PC-9 (cell line): ENCODE data around the gene PITX1. TPM values are rescaled to one million over a fixed set of nuclear protein-coding genes. Genes with fewer than 3 reads are reported as not detected.

Experiments used
- BruUV-seq: library from RNA; stranded (reverse); fragments of 400-500 nt; replicated peaks from 2 replicates; lab custom pipeline; 2021; lab: Mats Ljungman, UMichigan
- CTCF ChIA-PET: fragments of 300-600 bp; sonication (Branson Sonifier 250); formaldehyde crosslinking; loops from one replicate; lab custom pipeline; 2022; ENCODE audit warnings: antibody characterized with exemption; lab: Charles Lee
- POLR2A ChIA-PET: fragments of 300-600 bp; sonication (Branson Sonifier 250); formaldehyde crosslinking; loops from one replicate; lab custom pipeline; 2022; ENCODE audit warnings: antibody characterized with exemption; ENCODE audit not compliant: unreplicated experiment; lab: Charles Lee
- DNase-seq, 2 experiments: peaks; one replicate each; pipeline versions ENCODE4 v3.0.0 to v3.0.0-alpha.2; 2015 to 2022; ENCODE audit warnings: mixed read lengths in 1 of 2
- H2AFZ ChIP-seq: fragments of 200-600 bp; sonication (generic); 2 replicates; pipeline ENCODE4 v1.8.1; 2017; ENCODE audit warnings: antibody characterized with exemption
- H3F3A ChIP-seq: fragments of 200-600 bp; sonication (generic); 2 replicates; pipeline ENCODE4 v1.8.1; 2017; ENCODE audit warnings: antibody characterized with exemption, mild to moderate bottlenecking, low read depth; ENCODE audit not compliant: insufficient read depth
- H3K27ac ChIP-seq: fragments of 200-600 bp; sonication (generic); 2 replicates; pipeline ENCODE4 v1.6.1; 2016; ENCODE audit warnings: mixed run types
- H3K27me3 ChIP-seq: fragments of 200-600 bp; sonication (generic); 2 replicates; pipeline ENCODE4 v1.6.1; 2016; ENCODE audit warnings: low read depth, mixed run types; ENCODE audit not compliant: insufficient read depth
- H3K36me3 ChIP-seq: fragments of 200-600 bp; sonication (generic); 2 replicates; pipeline ENCODE4 v1.6.1; 2016; ENCODE audit warnings: low read depth, mixed run types
- H3K4me1 ChIP-seq: fragments of 200-600 bp; sonication (generic); replicated peaks from 2 replicates; pipeline ENCODE4 v1.6.1; 2016; ENCODE audit warnings: mixed run types; ENCODE audit not compliant: insufficient read depth
- H3K4me2 ChIP-seq: fragments of 200-600 bp; sonication (generic); 2 replicates; pipeline ENCODE4 v1.6.1; 2017; ENCODE audit warnings: mixed run types
- H3K4me3 ChIP-seq: fragments of 200-600 bp; sonication (generic); 2 replicates; pipeline ENCODE4 v1.6.1; 2016; ENCODE audit warnings: mixed run types
- H3K79me2 ChIP-seq: fragments of 200-600 bp; sonication (generic); 2 replicates; pipeline ENCODE4 v1.6.1; 2017; ENCODE audit warnings: low read depth, mixed run types
- H3K9me2 ChIP-seq: fragments of 200-600 bp; sonication (generic); 2 replicates; pipeline ENCODE4 v1.8.1; 2017; ENCODE audit warnings: mild to moderate bottlenecking; ENCODE audit not compliant: insufficient read depth
- H3K9me3 ChIP-seq: fragments of 200-600 bp; sonication (generic); 2 replicates; pipeline ENCODE4 v1.8.1; 2016; ENCODE audit warnings: low read depth; ENCODE audit not compliant: insufficient read depth
- H4K20me1 ChIP-seq: fragments of 200-600 bp; sonication (generic); 2 replicates; pipeline ENCODE4 v1.8.1; 2017; ENCODE audit not compliant: insufficient read depth
- CTCF ChIP-seq: fragments of 200-600 bp; sonication (generic); conservative IDR thresholded peaks from 2 replicates; pipeline ENCODE4 v1.6.1; 2017; ENCODE audit warnings: mixed run types, antibody characterized with exemption, mild to moderate bottlenecking, moderate library complexity
- EZH2 ChIP-seq: fragments of 200-600 bp; sonication (generic); IDR thresholded peaks from 2 replicates; pipeline ENCODE4 v1.8.0; 2017; ENCODE audit warnings: antibody characterized with exemption, low read depth
- intact Hi-C: fragments of 100-400 bp; cut with micrococcal nuclease; formaldehyde crosslinking; loops from one replicate; pipeline ENCODE4 v1.10.0; 2022; ENCODE audit not compliant: unreplicated experiment
- total RNA-seq: library from RNA; stranded (reverse); gene quantifications from 2 replicates; pipeline ENCODE4 v1.2.3, GENCODE V29; 2021

Gene PITX1
- total RNA-seq, 1 experiment from 2014 or later = 27.8 TPM

- Histone ChIP-seq H2AFZ (no peak overlapping the region), H3K9me3 (no peaks in the 10 kb centered on the region)
These were observed 26.0 kb upstream of the PITX1 start for GRCh38 chr5:135060021-135060420.

GRCh38 chr5:135059000-135059923 lies 25.2 kb upstream of the PITX1 start:
- no peaks in the 10 kb centered on the region for H4K20me1 ChIP-seq
- CTCF ChIA-PET = no interaction called here
- H3K4me2 ChIP-seq = no peak overlapping the region
- no peaks in the 10 kb centered on the region for H3K4me1 ChIP-seq
- no peaks in the 10 kb centered on the region for H3K36me3 ChIP-seq
- no peak overlapping the region for H2AFZ ChIP-seq
- no peaks in the 10 kb centered on the region for H3F3A ChIP-seq
- no peaks in the 10 kb centered on the region for H3K9me3 ChIP-seq
- BruUV-seq = no TSS peak
- no peaks in the 10 kb centered on the region for H3K27me3 ChIP-seq
- H3K79me2 ChIP-seq = no peaks in the 10 kb centered on the region
- H3K4me3 ChIP-seq = no peak overlapping the region
- H3K27ac ChIP-seq = no peak overlapping the region
- TF ChIP-seq EZH2 (no peak), CTCF (no peak)
- POLR2A ChIA-PET = no interaction called here
- no peaks in the 10 kb centered on the region for H3K9me2 ChIP-seq
- DNase-seq = no peak
- intact Hi-C loops = no loop called here

More at GRCh38 chr5:135060021-135060420, 26.0 kb upstream of the PITX1 start:
- H3K4me3 ChIP-seq = no peak overlapping the region
- no peak overlapping the region for H3K27ac ChIP-seq
- TF ChIP-seq CTCF (no peak), EZH2 (no peak)
- no peaks in the 10 kb centered on the region for H3K36me3 ChIP-seq
- H3K9me2 ChIP-seq = no peaks in the 10 kb centered on the region
- H3K4me1 ChIP-seq = no peaks in the 10 kb centered on the region
- no peaks in the 10 kb centered on the region for H3K79me2 ChIP-seq
- intact Hi-C loops = loop anchor here (10.0 kb wide), 1 partner anchor 45 kb away; no protein-coding TSS in a partner anchor
- no TSS peak for BruUV-seq
- H3F3A ChIP-seq = no peaks in the 10 kb centered on the region
- ChIA-PET CTCF (no interaction called here), POLR2A (no interaction called here)
- no peak overlapping the region for H3K4me2 ChIP-seq
- no peaks in the 10 kb centered on the region for H4K20me1 ChIP-seq
- no peaks in the 10 kb centered on the region for H3K27me3 ChIP-seq
- DNase-seq = no peak

GRCh38 chr5:135058331-135058732 lies 24.3 kb upstream of the PITX1 start:
- H3K27ac ChIP-seq = no peak overlapping the region
- no peak overlapping the region for H3K4me3 ChIP-seq
- H2AFZ ChIP-seq = no peak overlapping the region
- no peaks in the 10 kb centered on the region for H3K27me3 ChIP-seq
- intact Hi-C loops = no loop called here
- no peak overlapping the region for H3K4me2 ChIP-seq
- BruUV-seq = no TSS peak
- no peaks in the 10 kb centered on the region for H3K4me1 ChIP-seq
- TF ChIP-seq CTCF (no peak), EZH2 (no peak)
- no peaks in the 10 kb centered on the region for H3F3A ChIP-seq
- no peak for DNase-seq
- H4K20me1 ChIP-seq = no peaks in the 10 kb centered on the region
- POLR2A ChIA-PET = no interaction called here
- no peaks in the 10 kb centered on the region for H3K9me2 ChIP-seq
- CTCF ChIA-PET = no interaction called here
- H3K9me3 ChIP-seq = no peaks in the 10 kb centered on the region
- H3K79me2 ChIP-seq = no peaks in the 10 kb centered on the region
- no peaks in the 10 kb centered on the region for H3K36me3 ChIP-seq
